Keratinocyte (primary cell): ENCODE results near the gene PFKM. TPM values are rescaled to one million over a fixed set of nuclear protein-coding genes. Genes with fewer than 3 reads are reported as not detected.

ENCODE experiments used
- DNase-seq: peaks from one replicate; pipeline ENCODE4 v3.0.0-alpha.2; 2011; ENCODE audit warnings: low read depth, missing footprints, low spot score
- FAIRE-seq: peaks from 2 replicates; lab custom pipeline; 2011; peaks lifted over from hg19 to GRCh38; lab: Jason Lieb, UNC
- H2AFZ ChIP-seq: 2 replicates; pipeline ENCODE4 v1.6.0; 2012; ENCODE audit warnings: low read length, control low read depth, inconsistent platforms; ENCODE audit not compliant: control insufficient read depth
- H3K27ac ChIP-seq: 2 replicates; pipeline ENCODE4 v1.5.1; 2011; ENCODE audit warnings: low read length; ENCODE audit not compliant: control insufficient read depth, insufficient read depth
- H3K27me3 ChIP-seq: 3 replicates; pipeline ENCODE4 v1.6.0; 2011; ENCODE audit warnings: low read length; ENCODE audit not compliant: control insufficient read depth, insufficient read depth; ENCODE audit errors: extremely low read depth
- H3K36me3 ChIP-seq, 2 experiments: 2 replicates in 1 of 2; 3 replicates in 1 of 2; pipeline ENCODE4 v1.5.1; 2011; ENCODE audit warnings: low read length in 2 of 2, mild to moderate bottlenecking in 1 of 2; ENCODE audit not compliant: control insufficient read depth in 2 of 2, insufficient read depth in 2 of 2; ENCODE audit errors: extremely low read depth in 1 of 2
- H3K4me1 ChIP-seq: 3 replicates; pipeline ENCODE4 v1.5.1; 2011; ENCODE audit warnings: low read length; ENCODE audit not compliant: control insufficient read depth, insufficient read depth; ENCODE audit errors: extremely low read depth
- H3K4me2 ChIP-seq: 3 replicates; pipeline ENCODE4 v1.6.0; 2011; ENCODE audit warnings: low read depth, low read length; ENCODE audit not compliant: control insufficient read depth, insufficient read depth; ENCODE audit errors: extremely low read depth
- H3K4me3 ChIP-seq, 3 experiments: fragments of 200-600 bp in 1 of 3; sonication (generic) in 1 of 3; 2 replicates in 2 of 3; 3 replicates in 1 of 3; pipeline ENCODE4 v1.5.1; 2011 to 2016; ENCODE audit warnings: low read length in 3 of 3, mild to moderate bottlenecking in 3 of 3, control low read depth in 2 of 3, inconsistent platforms in 1 of 3, low read depth in 1 of 3, mixed read lengths in 1 of 3, mixed run types in 1 of 3, moderate library complexity in 1 of 3; ENCODE audit not compliant: control insufficient read depth in 2 of 3, insufficient read depth in 2 of 3; ENCODE audit errors: extremely low read depth in 1 of 3
- H3K79me2 ChIP-seq: 2 replicates; pipeline ENCODE4 v1.6.0; 2012; ENCODE audit warnings: low read length; ENCODE audit not compliant: control insufficient read depth, insufficient read depth
- H3K9ac ChIP-seq: 3 replicates; pipeline ENCODE4 v1.6.0; 2011; ENCODE audit warnings: low read length; ENCODE audit not compliant: control insufficient read depth, insufficient read depth; ENCODE audit errors: extremely low read depth
- H3K9me1 ChIP-seq: 3 replicates; pipeline ENCODE4 v1.6.0; 2011; ENCODE audit warnings: low read length; ENCODE audit not compliant: control insufficient read depth, insufficient read depth; ENCODE audit errors: extremely low read depth
- H3K9me3 ChIP-seq: 2 replicates; pipeline ENCODE4 v1.5.1; 2012; ENCODE audit warnings: low read depth, low read length; ENCODE audit not compliant: control insufficient read depth
- H4K20me1 ChIP-seq: 3 replicates; pipeline ENCODE4 v1.6.0; 2011; ENCODE audit warnings: low read length; ENCODE audit not compliant: control insufficient read depth, insufficient read depth; ENCODE audit errors: extremely low read depth
- EZH2 ChIP-seq: IDR thresholded peaks from one replicate; pipeline ENCODE4 v1.6.1; 2012; ENCODE audit warnings: inconsistent platforms, mild to moderate bottlenecking, low read length, moderate library complexity
- dilution Hi-C: fragments of 300-500 bp; cut with MboI; formaldehyde crosslinking; loops from one replicate; pipeline ENCODE4 v1.7.0; 2020; ENCODE audit warnings: low sequenced_read_pairs; ENCODE audit not compliant: extremely low pct_ligation_motif_present
- polyA plus RNA-seq, 5 experiments: library from polyadenylated mRNA; depleted of rRNA in 3 of 5; stranded (reverse) in 3 of 5; stranded (forward) in 1 of 5; unstranded in 1 of 5; fragments of >200 nt; gene quantifications; 1 replicate in 1 of 5; 2 replicates in 3 of 5; 3 replicates in 1 of 5; pipeline versions ENCODE4 v1.2.1 to v1.2.3, GENCODE V29; 2011 to 2012; ENCODE audit warnings: missing spikeins in 2 of 5, low read depth in 1 of 5, low replicate concordance in 1 of 5
- TF ChIP-seq, protein P1 (sequence below), 3 experiments: IDR thresholded peaks in 1 of 3; conservative IDR thresholded peaks in 1 of 3; optimal IDR thresholded peaks in 1 of 3; 2 replicates in 2 of 3; 3 replicates in 1 of 3; pipeline versions ENCODE3 to v1.5.1; 2011; ENCODE audit warnings: low read length in 3 of 3, mild to moderate bottlenecking in 3 of 3, moderate library complexity in 2 of 3, control low read depth in 1 of 3, inconsistent platforms in 1 of 3; ENCODE audit not compliant: insufficient read depth in 2 of 3; ENCODE audit errors: extremely low read depth in 1 of 3

PFKM gene
- polyA plus RNA-seq, 1 donor (not counting 4 experiments of a cell fraction or from before 2014, with no cell fraction given) = 67.9 TPM

DNA sequence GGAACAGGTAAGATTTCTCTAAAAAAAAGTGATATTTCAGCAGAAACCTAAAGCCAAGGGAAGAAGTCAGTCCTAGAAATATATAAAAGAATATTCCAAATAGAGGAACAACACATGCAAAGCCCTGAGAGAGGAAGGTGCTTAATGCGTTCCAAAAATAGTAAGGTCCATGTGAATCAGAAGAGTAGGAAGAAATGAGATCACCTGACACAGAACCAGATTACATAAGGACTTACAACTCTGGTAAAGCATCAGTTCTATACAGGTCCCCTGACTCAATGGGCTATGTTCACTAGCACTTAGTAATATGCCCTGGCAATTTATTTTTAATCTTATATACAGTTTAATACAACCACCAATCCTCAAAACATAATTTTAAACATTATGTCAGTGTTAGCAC lies 43.3 kb upstream of the PFKM start:
- Histone ChIP-seq H3K27me3 (no peaks in the 10 kb centered on the region), H4K20me1 (no peaks in the 10 kb centered on the region), H3K9ac (no peak overlapping the region), H3K79me2 (no peaks in the 10 kb centered on the region), H3K4me2 (no peak overlapping the region), H3K36me3 (peaks cover 0 to 5% of the 10 kb centered on the region in 2 experiments), H3K9me3 (no peaks in the 10 kb centered on the region), H3K9me1 (no peaks in the 10 kb centered on the region), H3K4me1 (no peaks in the 10 kb centered on the region), H3K4me3 (no peak overlapping the region), H3K27ac (no peak overlapping the region), H2AFZ (no peak overlapping the region)
- DNase-seq (no peak), FAIRE-seq (no peak)
- dilution Hi-C loops = no loop called here
- TF ChIP-seq EZH2 = no peak
- TF ChIP-seq, protein P1, sequence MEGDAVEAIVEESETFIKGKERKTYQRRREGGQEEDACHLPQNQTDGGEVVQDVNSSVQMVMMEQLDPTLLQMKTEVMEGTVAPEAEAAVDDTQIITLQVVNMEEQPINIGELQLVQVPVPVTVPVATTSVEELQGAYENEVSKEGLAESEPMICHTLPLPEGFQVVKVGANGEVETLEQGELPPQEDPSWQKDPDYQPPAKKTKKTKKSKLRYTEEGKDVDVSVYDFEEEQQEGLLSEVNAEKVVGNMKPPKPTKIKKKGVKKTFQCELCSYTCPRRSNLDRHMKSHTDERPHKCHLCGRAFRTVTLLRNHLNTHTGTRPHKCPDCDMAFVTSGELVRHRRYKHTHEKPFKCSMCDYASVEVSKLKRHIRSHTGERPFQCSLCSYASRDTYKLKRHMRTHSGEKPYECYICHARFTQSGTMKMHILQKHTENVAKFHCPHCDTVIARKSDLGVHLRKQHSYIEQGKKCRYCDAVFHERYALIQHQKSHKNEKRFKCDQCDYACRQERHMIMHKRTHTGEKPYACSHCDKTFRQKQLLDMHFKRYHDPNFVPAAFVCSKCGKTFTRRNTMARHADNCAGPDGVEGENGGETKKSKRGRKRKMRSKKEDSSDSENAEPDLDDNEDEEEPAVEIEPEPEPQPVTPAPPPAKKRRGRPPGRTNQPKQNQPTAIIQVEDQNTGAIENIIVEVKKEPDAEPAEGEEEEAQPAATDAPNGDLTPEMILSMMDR (optimal IDR thresholded peaks at IDR 0.05 in 1 of 3, IDR thresholded peaks at IDR 0.05 in 1 of 3, conservative IDR thresholded peaks at IDR 0.05 in 1 of 3; ENCODE audit: extremely low read depth in 1 of 3, insufficient read depth in 2 of 3, low read length in 3 of 3) = no peak

GRCh38 chr12:48077111-48077510 lies 42.1 kb upstream of the PFKM start:
- Histone ChIP-seq H3K4me1 (no peaks in the 10 kb centered on the region), H3K27ac (no peak overlapping the region), H3K4me2 (no peak overlapping the region), H3K9me1 (no peaks in the 10 kb centered on the region), H3K9ac (no peak overlapping the region), H3K36me3 (peaks cover 0 to 2% of the 10 kb centered on the region in 2 experiments), H3K9me3 (no peaks in the 10 kb centered on the region), H3K79me2 (no peaks in the 10 kb centered on the region), H4K20me1 (no peaks in the 10 kb centered on the region), H3K4me3 (no peak overlapping the region), H3K27me3 (no peaks in the 10 kb centered on the region), H2AFZ (no peak overlapping the region)
- dilution Hi-C loops = no loop called here
- FAIRE-seq (no peak), DNase-seq (no peak)
- TF ChIP-seq, protein P1 (optimal IDR thresholded peaks at IDR 0.05 in 1 of 3, IDR thresholded peaks at IDR 0.05 in 1 of 3, conservative IDR thresholded peaks at IDR 0.05 in 1 of 3; ENCODE audit: extremely low read depth in 1 of 3, insufficient read depth in 2 of 3, low read length in 3 of 3) = no peak
- TF ChIP-seq EZH2 = no peak
